Lung (tissue), 12 donors: ENCODE measurements around the gene ETFBKMT. TPM values are rescaled to one million over a fixed set of nuclear protein-coding genes. Genes with fewer than 3 reads are reported as not detected.
"Not testable (repeated sequence)": the region's sequence is repeated elsewhere in the genome, so short reads cannot be mapped to it uniquely, and the experiment has no call there.

Experiments used
- ATAC-seq: fragments of 200-7000 bp; cut with Tn5 transposase; one replicate; pipeline ENCODE4 v1.9.1; 2020; ENCODE audit warnings: moderate number of reproducible peaks; ENCODE audit not compliant: insufficient read depth, low FRiP score
- DNase-seq, 3 donors: peaks; one replicate each; pipeline ENCODE4 v3.0.0-alpha.2; 2013 to 2017
- H3K27ac ChIP-seq, 2 donors: one replicate each; pipeline ENCODE4 v1.5.1; 2013; ENCODE audit warnings: mild to moderate bottlenecking in 2 of 2, moderate library complexity in 2 of 2, control low read depth in 1 of 2, inconsistent platforms in 1 of 2, low read depth in 1 of 2, low read length in 1 of 2
- H3K27me3 ChIP-seq, 3 donors: one replicate each; pipeline ENCODE4 v1.5.1; 2013; ENCODE audit warnings: low read length in 2 of 3; ENCODE audit not compliant: control insufficient read depth in 3 of 3, insufficient read depth in 3 of 3
- H3K36me3 ChIP-seq, 4 donors: one replicate each; pipeline ENCODE4 v1.5.1; 2013; ENCODE audit warnings: low read length in 4 of 4, mild to moderate bottlenecking in 1 of 4, moderate library complexity in 1 of 4; ENCODE audit not compliant: control insufficient read depth in 4 of 4, insufficient read depth in 4 of 4
- H3K4me1 ChIP-seq, 5 donors: one replicate each; pipeline ENCODE4 v1.5.1; 2013; ENCODE audit warnings: low read length in 5 of 5, mild to moderate bottlenecking in 2 of 5, moderate library complexity in 1 of 5; ENCODE audit not compliant: control insufficient read depth in 5 of 5, insufficient read depth in 5 of 5
- H3K4me3 ChIP-seq: one replicate; pipeline ENCODE4 v1.5.1; 2013; ENCODE audit warnings: mild to moderate bottlenecking, control low read depth, moderate library complexity
- H3K9ac ChIP-seq, 2 donors: one replicate each; pipeline ENCODE4 v1.5.1; 2013; ENCODE audit warnings: low read length in 2 of 2, control low read depth in 1 of 2; ENCODE audit not compliant: insufficient read depth in 1 of 2
- H3K9me3 ChIP-seq, 4 donors: one replicate each; pipeline ENCODE4 v1.5.1; 2013; ENCODE audit warnings: low read length in 3 of 4, mild to moderate bottlenecking in 1 of 4, moderate library complexity in 1 of 4; ENCODE audit not compliant: control insufficient read depth in 4 of 4, insufficient read depth in 3 of 4
- CTCF ChIP-seq: IDR thresholded peaks from 2 replicates; pipeline ENCODE4 v1.5.1; 2012; ENCODE audit warnings: mild to moderate bottlenecking; ENCODE audit errors: control extremely low read depth, extremely low read depth
- WGBS, 2 donors: extraction: QIAGEN DNeasy Blood & Tissue Kit; methylation state at CpG; one replicate each; pipeline ENCODE4 v1.1.7; 2013; 5-methylcytosine and 5-hydroxymethylcytosine counted together
- polyA plus RNA-seq, 2 donors: library from polyadenylated mRNA; stranded (reverse); fragments of 200-250 nt; gene quantifications; one replicate each; pipeline ENCODE4 v1.2.1, GENCODE V29; 2013
- total RNA-seq, 2 donors: library from RNA; depleted of rRNA in 1 of 2; stranded (reverse); fragments of >200 nt in 1 of 2; gene quantifications; one replicate each; pipeline ENCODE4 v1.2.1, GENCODE V29; 2014 to 2021
- donor health status: control.
- donor health status: control.
- donor health status: Bipolar disorder and iron deficiency.
- donor health status: healthy.
- donor health status: DM: yes; HTN: yes; CAD: no.

The ETFBKMT gene
- total and polyA plus RNA-seq, 4 donors = 1.3 to 3.9 (median 2.8) TPM

DNA sequence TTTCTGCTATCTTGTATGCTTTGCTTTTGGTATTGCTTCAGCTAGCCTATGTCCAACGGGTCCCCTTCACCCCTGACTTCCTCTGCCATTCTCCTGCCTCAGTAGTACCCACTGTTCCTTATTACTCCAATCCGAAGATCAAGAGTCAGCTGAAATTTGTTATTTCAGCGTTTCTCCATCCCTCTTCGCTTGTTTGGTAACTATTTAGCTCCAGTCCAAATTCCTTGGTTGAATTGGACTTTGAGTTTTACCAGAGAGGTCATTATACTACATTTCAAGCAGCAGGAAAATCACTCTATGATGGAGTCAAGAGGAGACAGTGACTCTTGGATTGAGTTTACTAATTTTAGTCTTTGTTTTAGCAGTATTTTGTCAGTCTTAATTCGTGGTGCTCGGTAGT, 4.5 kb downstream of the ETFBKMT start:
- DNase-seq (no peak), ATAC-seq (no peak)
- peaks cover 0 to 4% (median 2%) of the 10 kb centered on the region in 4 donors for H3K9me3 ChIP-seq
- H3K4me3 ChIP-seq = no peak overlapping the region
- H3K4me1 ChIP-seq = no peaks in the 10 kb centered on the region
- no peaks in the 10 kb centered on the region for H3K27me3 ChIP-seq
- no peak overlapping the region for H3K27ac ChIP-seq
- no peak overlapping the region for H3K9ac ChIP-seq
- 89% methylated on average over 6 of the region's 6 CpGs for WGBS, 2 donors
- no peak for TF ChIP-seq CTCF
- peaks cover 0 to 7% (median 4%) of the 10 kb centered on the region in 4 donors for H3K36me3 ChIP-seq

DNA sequence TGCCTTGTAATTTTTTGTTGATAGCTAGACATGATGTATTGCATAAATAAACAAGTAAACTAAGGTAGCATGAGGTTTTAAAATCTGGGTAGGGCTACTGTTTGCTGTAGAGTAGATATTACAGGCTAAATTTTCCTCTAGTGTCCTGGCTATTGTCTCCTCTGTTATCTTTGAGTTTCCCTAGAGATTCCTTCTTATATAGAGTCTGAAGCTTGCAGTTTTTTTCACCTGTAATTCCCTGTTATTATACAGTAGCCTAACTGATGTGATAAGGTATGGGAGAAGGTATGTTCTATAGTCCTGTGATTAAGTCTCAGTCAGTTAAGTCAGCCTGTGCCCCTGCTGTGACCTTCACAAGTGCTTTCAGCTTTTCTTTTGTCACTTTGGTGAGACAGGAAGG, 9.5 kb downstream of the ETFBKMT start:
- no peak for DNase-seq
- TF ChIP-seq CTCF = no peak

GRCh38 chr12:31669582-31669981, 10.1 kb downstream of the ETFBKMT start:
- DNase-seq, H3K27me3 ChIP-seq, H3K9me3 ChIP-seq, H3K9ac ChIP-seq, H3K4me1 ChIP-seq, H3K27ac ChIP-seq, H3K4me3 ChIP-seq, ATAC-seq: not testable (repeated sequence)
- peaks cover 0 to 10% (median 6%) of the 10 kb centered on the region in 4 donors for H3K36me3 ChIP-seq
- WGBS, 2 donors = 90 to 97% methylated on average over 2 of the region's 2 CpGs

More for the DNA sequence above, 9.5 kb downstream of the ETFBKMT start:
- Histone ChIP-seq H3K36me3 (peaks cover 0 to 10% (median 6%) of the 10 kb centered on the region in 4 donors), H3K27me3 (no peaks in the 10 kb centered on the region), H3K4me1 (no peaks in the 10 kb centered on the region), H3K27ac (no peak overlapping the region), H3K4me3 (no peak overlapping the region), H3K9ac (no peak overlapping the region), H3K9me3 (peaks cover 0 to 7% (median 3%) of the 10 kb centered on the region in 4 donors)
- no peak for ATAC-seq

- DNase-seq (no peak), ATAC-seq (no peak)
- Histone ChIP-seq H3K4me1 (no peaks in the 10 kb centered on the region), H3K36me3 (peaks cover 0 to 12% (median 7%) of the 10 kb centered on the region in 4 donors), H3K27me3 (no peaks in the 10 kb centered on the region), H3K9ac (no peak overlapping the region), H3K27ac (no peak overlapping the region), H3K9me3 (peaks cover 0 to 7% (median 3%) of the 10 kb centered on the region in 4 donors), H3K4me3 (no peak overlapping the region)
- whole genome bisulfite sequencing, 2 donors = 95 to 98% methylated on average over 4 of the region's 4 CpGs
- TF ChIP-seq CTCF = no peak
Measured at GRCh38 chr12:31672521-31672920, 13.0 kb downstream of the ETFBKMT start.
